Neural cell (in vitro differentiated cells): ENCODE measurements around the gene LNPEP. TPM values are rescaled to one million over a fixed set of nuclear protein-coding genes. Genes with fewer than 3 reads are reported as not detected.

Source experiments
- H2AFZ ChIP-seq: fragments of 200-600, 300-800 bp; sonication (generic), shearing (Covaris generic); 2 replicates; pipeline ENCODE4 v1.6.0; 2014; ENCODE audit warnings: low read depth, mild to moderate bottlenecking, antibody characterized with exemption, low read length, moderate library complexity
- H3F3A ChIP-seq: fragments of 200-600 bp; shearing (Covaris generic); 2 replicates; pipeline ENCODE4 v1.6.1; 2016; ENCODE audit warnings: mild to moderate bottlenecking, moderate library complexity, mixed read lengths, antibody characterized with exemption, low read length; ENCODE audit not compliant: insufficient read depth, poor library complexity, severe bottlenecking
- H3K27ac ChIP-seq: fragments of 200-600, 300-800 bp; sonication (generic), shearing (Covaris generic); 2 replicates; pipeline ENCODE4 v1.5.1; 2014; ENCODE audit warnings: mild to moderate bottlenecking, low read length, moderate library complexity
- H3K27me3 ChIP-seq: fragments of 300-800, 200-600 bp; sonication (generic), shearing (Covaris generic); 2 replicates; pipeline ENCODE4 v1.6.0; 2014; ENCODE audit warnings: mild to moderate bottlenecking, low read depth, low read length, moderate library complexity; ENCODE audit not compliant: insufficient read depth
- H3K36me3 ChIP-seq: fragments of 300-800, 200-600 bp; sonication (generic), shearing (Covaris generic); 2 replicates; pipeline ENCODE4 v1.5.1; 2014; ENCODE audit warnings: mild to moderate bottlenecking, antibody characterized with exemption, low read length, moderate library complexity; ENCODE audit not compliant: insufficient read depth
- H3K4me2 ChIP-seq: fragments of 300-800, 200-600 bp; sonication (generic), shearing (Covaris generic); 2 replicates; pipeline ENCODE4 v1.6.0; 2014; ENCODE audit warnings: mild to moderate bottlenecking, low read length
- H3K4me3 ChIP-seq: fragments of 300-800, 200-600 bp; sonication (generic), shearing (Covaris generic); 2 replicates; pipeline ENCODE4 v1.5.1; 2014; ENCODE audit warnings: mild to moderate bottlenecking, low read length, moderate library complexity
- H3K79me2 ChIP-seq: fragments of 200-600 bp; shearing (Covaris generic); replicated peaks from 2 replicates; pipeline ENCODE4 v1.6.0; 2014; ENCODE audit warnings: mild to moderate bottlenecking, low read length, moderate library complexity; ENCODE audit not compliant: insufficient read depth
- H3K9ac ChIP-seq: fragments of 300-800, 200-600 bp; sonication (generic), shearing (Covaris generic); 2 replicates; pipeline ENCODE4 v1.6.1; 2016; ENCODE audit warnings: mild to moderate bottlenecking, low read length, mixed read lengths
- H3K9me2 ChIP-seq: fragments of 200-600 bp; shearing (Covaris generic); 2 replicates; pipeline ENCODE4 v1.6.1; 2016; ENCODE audit warnings: mild to moderate bottlenecking, low read length, mixed read lengths; ENCODE audit not compliant: insufficient read depth
- H3K9me3 ChIP-seq: fragments of 200-600, 300-800 bp; sonication (generic), shearing (Covaris generic); 2 replicates; pipeline ENCODE4 v1.6.1; 2016; ENCODE audit warnings: mild to moderate bottlenecking, mixed run types, low read length, moderate library complexity, mixed read lengths
- H4K20me1 ChIP-seq: fragments of 200-600 bp; shearing (Covaris generic); 2 replicates; pipeline ENCODE4 v1.6.1; 2016; ENCODE audit warnings: mild to moderate bottlenecking, mixed run types; ENCODE audit not compliant: insufficient read depth
- CTCF ChIP-seq: fragments of 450-650 bp; IDR thresholded peaks from 2 replicates; pipeline ENCODE4 v1.5.1; 2014; ENCODE audit warnings: antibody characterized with exemption, mild to moderate bottlenecking, moderate library complexity; ENCODE audit not compliant: poor library complexity, severe bottlenecking
- EP300 ChIP-seq: fragments of 450-650 bp; conservative IDR thresholded peaks from 2 replicates; pipeline ENCODE4 v1.6.1; 2014; ENCODE audit warnings: antibody characterized with exemption, mild to moderate bottlenecking, moderate library complexity; ENCODE audit not compliant: poor library complexity, severe bottlenecking
- EZH2 ChIP-seq: fragments of 200-600, 300-800 bp; shearing (Covaris generic), sonication (generic); IDR thresholded peaks from 2 replicates; pipeline ENCODE4 v1.6.1; 2014; ENCODE audit warnings: antibody characterized with exemption, low read length, borderline replicate concordance, mild to moderate bottlenecking; ENCODE audit not compliant: insufficient read depth, poor library complexity, severe bottlenecking
- MXI1 ChIP-seq: fragments of 450-650 bp; conservative IDR thresholded peaks from 2 replicates; pipeline ENCODE4 v1.6.1; 2014; ENCODE audit warnings: antibody characterized with exemption, mild to moderate bottlenecking; ENCODE audit not compliant: poor library complexity, severe bottlenecking
- POLR2AphosphoS5 ChIP-seq: IDR thresholded peaks from 2 replicates; pipeline ENCODE4 v1.6.1; 2012
- RAD21 ChIP-seq: fragments of 450-650 bp; conservative IDR thresholded peaks from 2 replicates; pipeline ENCODE4 v1.6.1; 2014; ENCODE audit warnings: antibody characterized with exemption, mild to moderate bottlenecking, moderate library complexity
- REST ChIP-seq: IDR thresholded peaks from 2 replicates; pipeline ENCODE4 v1.6.1; 2012; ENCODE audit warnings: borderline replicate concordance
- SMC3 ChIP-seq: fragments of 450-650 bp; conservative IDR thresholded peaks from 2 replicates; pipeline ENCODE4 v1.6.1; 2014; ENCODE audit warnings: antibody characterized with exemption, mild to moderate bottlenecking, moderate library complexity; ENCODE audit not compliant: poor library complexity
- TAF1 ChIP-seq: IDR thresholded peaks from 2 replicates; pipeline ENCODE4 v1.6.1; 2012; ENCODE audit warnings: low read depth
- polyA plus RNA-seq: library from polyadenylated mRNA; depleted of rRNA; stranded (reverse); fragments of >200 nt; gene quantifications from 2 replicates; pipeline ENCODE4 v1.2.3, GENCODE V29; 2014

LNPEP gene
- polyA plus RNA-seq, 1 donor from 2014 or later, result 25.6 TPM

GRCh38 chr5:96945144-96945897 is 9.4 kb downstream of the LNPEP start:
- Histone ChIP-seq H3K27ac (no peak overlapping the region), H4K20me1 (no peaks in the 10 kb centered on the region), H3K9ac (no peak overlapping the region), H3K9me3 (no peaks in the 10 kb centered on the region), H3F3A (no peaks in the 10 kb centered on the region), H3K27me3 (no peaks in the 10 kb centered on the region), H3K4me3 (no peak overlapping the region), H3K9me2 (no peaks in the 10 kb centered on the region), H3K79me2 (peaks cover 8% of the 10 kb centered on the region), H3K36me3 (no peaks in the 10 kb centered on the region), H3K4me2 (no peak overlapping the region), H2AFZ (no peak overlapping the region)
- TF ChIP-seq EZH2, result no peak
- no peak for TF ChIP-seq POLR2AphosphoS5
- no peak for TF ChIP-seq MXI1
- no peak for TF ChIP-seq TAF1
- TF ChIP-seq SMC3, result no peak
- TF ChIP-seq CTCF, result no peak
- TF ChIP-seq RAD21, result no peak
- no peak for TF ChIP-seq REST
- no peak for TF ChIP-seq EP300

GRCh38 chr5:96946381-96946780 is 10.5 kb downstream of the LNPEP start:
- no peaks in the 10 kb centered on the region for H3K27me3 ChIP-seq
- no peak overlapping the region for H2AFZ ChIP-seq
- no peaks in the 10 kb centered on the region for H3K9me3 ChIP-seq
- peaks cover 4% of the 10 kb centered on the region for H3K79me2 ChIP-seq
- no peak overlapping the region for H3K4me2 ChIP-seq
- H3K9ac ChIP-seq, result no peak overlapping the region
- TF ChIP-seq POLR2AphosphoS5 (no peak), EP300 (no peak), REST (no peak), CTCF (no peak), SMC3 (no peak), RAD21 (no peak), EZH2 (no peak), TAF1 (no peak), MXI1 (no peak)
- no peaks in the 10 kb centered on the region for H3K9me2 ChIP-seq
- H3F3A ChIP-seq, result no peaks in the 10 kb centered on the region
- no peak overlapping the region for H3K4me3 ChIP-seq
- no peaks in the 10 kb centered on the region for H3K36me3 ChIP-seq
- no peaks in the 10 kb centered on the region for H4K20me1 ChIP-seq
- no peak overlapping the region for H3K27ac ChIP-seq
